ENCODE results near the gene TRAF5.

GRCh38 chr1:211326528-211327345 is at the start of gene TRAF5:
- TF ChIP-seq TAF1 (IDR thresholded peaks at IDR 0.05; ENCODE audit: borderline replicate concordance, low read depth, low read length) (no peak), POLR2AphosphoS5 (IDR thresholded peaks at IDR 0.05; ENCODE audit: low read depth, low read length) (no peak), POLR2A (IDR thresholded peaks at IDR 0.05; ENCODE audit: low read depth, low read length) (peak; percentile 61; the same call in 1 of the 2 replicates)

Data from GM12892 (cell line).